GM18498 (cell line): ENCODE measurements around the gene SLCO4C1.

Source experiments
- ATAC-seq: cut with Tn5 transposase; IDR thresholded peaks from one replicate; pipeline ENCODE4 v1.9.1; 2021; ENCODE audit warnings: mild to moderate bottlenecking, moderate library complexity; ENCODE audit not compliant: unreplicated experiment

SLCO4C1 gene

DNA sequence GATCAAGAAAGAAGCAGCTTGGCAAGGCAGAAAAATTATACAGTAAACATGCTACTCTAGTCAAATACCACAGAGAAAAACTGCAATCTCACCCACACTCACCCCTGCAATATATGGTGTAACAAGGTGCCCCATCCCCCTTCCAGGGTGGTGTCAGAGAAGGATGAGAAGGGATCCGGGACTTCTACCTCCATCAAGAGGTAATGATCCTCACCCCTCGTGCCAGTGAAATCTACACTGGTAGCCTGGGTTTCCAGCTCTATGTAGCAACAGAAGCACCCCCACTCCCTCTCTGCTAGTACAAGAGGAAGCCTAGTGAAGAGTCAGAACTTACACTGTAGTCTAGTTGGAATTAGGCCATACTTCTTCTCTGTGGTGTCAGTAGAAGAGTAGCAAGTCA, 18.9 kb downstream of the SLCO4C1 start:
- no peak for ATAC-seq

DNA sequence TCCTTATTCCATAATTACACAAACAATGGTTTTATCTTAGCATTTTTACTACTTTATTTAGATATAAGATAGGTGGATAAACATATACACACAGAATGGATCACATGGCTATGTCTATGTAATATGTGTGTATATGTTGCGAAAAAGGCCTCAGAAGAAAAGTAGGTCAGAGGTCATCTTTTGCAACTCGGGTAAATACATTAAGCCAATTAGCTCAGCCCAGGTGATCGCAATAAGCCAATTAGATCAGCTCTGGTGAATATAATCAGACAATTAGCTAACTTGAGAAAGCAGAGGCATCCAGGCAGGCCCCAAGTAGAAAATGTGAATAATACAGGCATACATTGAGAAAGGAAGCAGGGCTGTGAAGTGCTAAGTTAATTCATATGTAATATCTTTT, 24.3 kb downstream of the SLCO4C1 start:
- no peak for ATAC-seq

DNA sequence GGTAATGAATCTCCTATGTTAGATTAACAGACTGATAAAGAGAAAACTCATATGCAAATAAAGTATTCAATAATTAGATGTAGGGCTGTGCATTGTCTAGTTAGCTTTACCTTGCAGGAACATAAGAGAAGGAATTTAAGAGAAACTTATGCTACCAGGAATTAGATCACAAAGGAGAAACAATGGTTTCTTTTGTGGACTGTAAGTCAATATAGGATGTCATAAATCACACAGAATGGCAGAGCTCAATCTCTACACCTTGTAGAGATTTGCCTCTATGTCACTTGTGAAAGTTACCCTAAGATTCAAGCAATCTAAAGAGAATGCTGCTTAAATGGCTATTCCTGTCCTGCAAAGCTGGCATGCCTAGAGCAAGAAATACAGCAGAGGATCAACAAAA, 26.0 kb downstream of the SLCO4C1 start:
- ATAC-seq: no peak

DNA sequence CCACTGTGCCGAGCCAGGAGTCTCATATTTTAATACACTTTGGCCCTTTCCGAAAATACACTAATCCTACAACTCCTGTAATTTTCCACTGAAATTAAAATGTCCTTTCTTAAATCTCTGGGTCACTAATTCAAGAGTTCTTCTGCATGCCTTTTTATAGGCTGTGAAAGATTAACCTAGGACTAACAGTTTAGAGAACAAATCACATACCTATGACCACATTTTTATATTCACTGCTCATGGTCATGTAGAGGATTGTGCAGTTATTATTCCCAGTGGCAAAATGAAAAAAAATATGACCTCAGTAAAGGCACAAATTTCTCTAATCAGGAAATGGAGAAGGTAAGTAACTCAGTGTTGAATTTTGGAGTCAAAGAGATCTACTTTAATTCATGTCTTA, 33.4 kb downstream of the SLCO4C1 start:
- no peak for ATAC-seq

DNA sequence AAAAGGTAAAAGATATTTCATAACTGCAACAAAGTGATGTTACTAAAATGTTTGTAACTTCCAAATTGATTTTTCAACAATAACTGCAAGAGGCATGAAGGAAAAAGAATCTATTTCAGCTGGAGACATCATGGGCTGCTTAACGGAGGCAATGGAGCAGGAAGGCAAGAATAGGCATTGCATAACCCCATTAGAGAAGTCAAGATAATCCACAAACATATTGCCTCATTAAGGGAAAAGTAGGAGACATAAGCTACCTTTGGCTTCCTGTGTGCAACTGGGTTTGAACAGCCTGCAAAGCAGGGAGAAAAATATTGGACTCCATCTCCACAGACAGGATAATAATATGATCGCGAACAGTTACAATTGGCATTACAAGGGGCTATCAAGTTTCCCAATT, 46.7 kb downstream of the SLCO4C1 start:
- ATAC-seq: no peak

DNA sequence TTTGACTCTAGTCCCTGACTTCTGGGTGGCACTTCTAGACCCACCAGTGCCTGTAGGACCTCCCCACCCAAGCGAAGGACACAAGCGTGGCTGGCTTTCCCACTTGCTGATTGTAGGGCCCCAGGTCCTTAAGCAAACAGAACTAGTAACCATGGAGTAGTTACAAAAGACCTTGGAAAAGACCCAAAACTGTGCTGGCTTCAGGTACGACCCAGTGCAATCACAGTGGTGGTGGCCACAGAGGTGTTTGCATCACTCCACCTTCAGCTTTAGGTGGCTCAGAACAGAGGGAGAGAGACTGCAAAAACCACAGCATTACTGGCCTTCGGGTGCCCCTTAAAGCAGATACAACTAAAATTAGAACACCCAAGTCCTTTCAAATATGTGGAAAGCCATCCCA, 52.9 kb downstream of the SLCO4C1 start:
- no peak for ATAC-seq

DNA sequence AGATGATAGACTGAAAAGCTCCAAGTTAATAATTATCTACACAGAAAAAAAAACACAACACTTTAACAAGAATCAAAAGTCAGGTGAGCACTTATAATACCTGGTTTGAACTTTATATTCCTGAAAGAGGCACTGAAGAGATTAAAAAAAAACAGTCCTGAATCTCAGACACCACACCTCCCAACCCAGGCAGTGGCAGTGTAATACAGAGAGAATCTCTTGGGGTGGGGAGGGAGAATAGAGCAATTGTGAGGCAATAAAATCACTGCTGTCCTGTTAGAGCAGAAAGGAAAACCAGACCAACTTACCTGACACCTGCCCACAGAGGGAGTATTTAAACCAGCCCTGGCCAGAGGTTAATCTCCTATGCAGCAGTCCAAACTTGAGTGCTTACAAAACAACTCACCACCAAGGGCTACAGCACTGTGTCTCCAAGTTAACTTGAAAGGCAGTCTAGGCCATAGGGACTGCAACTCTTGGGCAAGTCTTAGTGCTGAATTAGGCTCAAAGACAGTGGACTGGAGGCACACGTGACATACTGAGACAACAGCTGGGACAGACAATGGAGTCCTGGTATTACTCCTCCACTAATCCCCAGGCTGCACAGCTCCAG, 54.2 kb downstream of the SLCO4C1 start:
- no peak for ATAC-seq

DNA sequence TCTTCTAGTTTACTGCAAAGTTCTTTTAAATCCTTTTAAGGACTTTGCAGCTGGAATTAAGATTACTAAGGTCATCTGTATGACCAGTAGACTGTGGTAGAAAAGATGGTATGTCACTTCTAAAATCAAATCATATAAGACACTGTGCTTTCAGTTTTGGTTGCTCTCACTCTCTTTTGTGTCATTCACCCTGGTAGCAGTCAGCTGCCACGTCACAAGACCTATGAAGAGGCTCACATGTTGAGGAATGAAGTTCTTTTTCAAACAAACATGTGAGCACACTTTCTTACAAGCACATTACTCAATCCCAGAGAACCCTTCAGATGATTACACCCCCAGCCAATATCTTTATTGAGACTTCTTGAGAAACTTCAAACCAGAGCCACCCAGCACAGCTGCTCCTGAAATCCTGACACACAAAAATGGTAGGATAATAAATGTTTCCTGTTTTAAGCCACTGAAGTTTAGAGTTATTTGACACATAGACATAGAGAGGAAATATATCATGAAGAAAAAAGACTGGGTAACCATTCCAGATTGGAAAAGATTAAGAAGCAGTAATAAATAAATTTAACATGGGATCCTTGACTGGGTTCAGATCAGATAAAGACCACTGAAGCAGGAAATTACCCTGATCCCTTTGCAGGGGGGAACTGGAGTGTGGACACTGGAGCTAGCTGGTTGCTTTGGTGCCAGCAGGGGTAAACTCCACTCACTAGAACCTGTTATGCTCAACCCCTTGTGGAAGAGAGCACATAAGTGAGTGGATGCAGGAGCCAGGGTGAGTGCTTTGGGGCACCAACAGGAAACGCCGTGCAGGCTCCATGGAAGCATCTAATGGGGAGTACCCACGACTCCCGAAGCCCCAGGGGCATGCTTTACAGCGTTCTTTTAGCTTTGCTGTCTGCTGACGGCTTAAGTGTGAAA, 64.1 kb downstream of the SLCO4C1 start:
- ATAC-seq: peak; percentile 93

DNA sequence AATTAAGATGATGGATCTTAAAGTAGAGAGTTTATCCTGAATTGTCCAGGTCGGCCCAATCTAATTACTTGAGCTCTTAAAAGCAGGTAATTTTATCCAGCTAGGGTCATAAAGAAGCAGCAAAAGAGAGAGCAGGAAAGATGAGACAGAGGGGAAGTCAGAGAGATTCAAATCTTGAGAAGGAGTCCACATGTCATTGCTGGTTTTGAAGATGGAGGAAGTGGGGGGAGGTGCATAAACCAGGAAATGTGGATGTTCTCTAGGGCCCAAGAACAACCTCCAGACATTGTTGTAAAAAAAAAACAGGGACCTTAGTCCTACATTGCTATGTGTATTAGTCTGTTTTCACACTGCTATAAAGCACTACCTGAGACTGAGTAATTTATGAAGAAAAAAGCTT, 66.4 kb downstream of the SLCO4C1 start:
- no peak for ATAC-seq

DNA sequence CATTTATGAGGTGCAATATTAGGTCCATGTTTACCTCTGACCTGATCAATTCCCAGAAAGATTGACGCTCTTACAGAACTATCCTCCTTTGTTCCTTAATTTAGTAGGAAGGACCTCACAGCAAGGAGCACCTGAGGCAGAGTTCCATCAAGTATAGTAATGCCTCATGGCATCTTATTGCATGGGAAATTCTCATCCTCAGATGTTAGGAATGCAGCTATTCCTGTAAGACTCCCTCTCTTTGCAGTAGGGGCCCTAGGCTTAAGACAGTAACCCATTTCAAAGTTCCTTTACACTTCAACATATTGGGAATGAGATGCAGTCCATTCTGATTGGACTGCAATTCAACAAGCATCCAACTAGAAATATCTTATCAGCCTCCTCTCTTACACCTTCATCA, 69.8 kb downstream of the SLCO4C1 start:
- no peak for ATAC-seq

DNA sequence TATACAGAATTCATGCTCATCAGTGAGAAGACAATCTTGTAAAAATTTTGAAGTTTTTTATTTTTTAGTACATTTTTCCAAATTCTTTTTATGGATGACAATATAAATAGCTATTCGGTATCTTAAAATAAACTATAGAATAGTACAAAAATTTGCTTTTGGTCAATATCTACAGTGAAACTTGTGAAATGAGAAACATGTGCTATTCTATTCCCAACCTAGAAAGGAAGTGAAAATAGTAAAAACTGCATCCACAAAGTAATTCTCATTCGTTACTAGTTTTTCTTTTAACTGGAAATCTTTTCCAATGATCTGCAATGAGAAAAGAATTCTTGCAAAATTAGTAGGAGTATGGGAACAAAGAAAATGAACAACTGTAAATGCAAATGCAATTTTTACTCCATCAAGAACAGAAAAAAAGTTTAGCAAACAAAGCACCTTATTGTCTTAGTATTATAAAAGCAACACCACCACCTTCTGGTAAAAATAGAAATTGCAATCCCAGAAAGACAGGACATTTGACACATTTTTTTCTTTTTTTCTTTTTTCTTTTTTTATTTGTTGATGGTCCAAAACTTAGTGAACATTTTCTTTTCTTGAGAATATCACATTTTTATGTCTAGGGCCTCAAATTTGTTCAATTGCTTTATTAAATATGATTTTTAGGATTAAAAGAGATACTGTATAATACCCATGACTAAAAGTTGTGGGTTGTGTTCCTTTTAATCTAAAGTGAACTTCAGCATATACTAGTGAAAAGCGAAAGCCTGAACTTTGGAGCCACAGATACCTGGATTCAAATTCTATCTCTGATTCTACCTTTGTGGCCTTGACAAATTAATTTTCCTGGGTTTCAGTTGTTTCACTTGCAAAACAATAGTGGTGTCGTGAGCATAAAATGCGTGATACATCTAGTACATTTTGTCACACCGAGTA, 72.3 kb downstream of the SLCO4C1 start:
- peak; percentile 60 for ATAC-seq

DNA sequence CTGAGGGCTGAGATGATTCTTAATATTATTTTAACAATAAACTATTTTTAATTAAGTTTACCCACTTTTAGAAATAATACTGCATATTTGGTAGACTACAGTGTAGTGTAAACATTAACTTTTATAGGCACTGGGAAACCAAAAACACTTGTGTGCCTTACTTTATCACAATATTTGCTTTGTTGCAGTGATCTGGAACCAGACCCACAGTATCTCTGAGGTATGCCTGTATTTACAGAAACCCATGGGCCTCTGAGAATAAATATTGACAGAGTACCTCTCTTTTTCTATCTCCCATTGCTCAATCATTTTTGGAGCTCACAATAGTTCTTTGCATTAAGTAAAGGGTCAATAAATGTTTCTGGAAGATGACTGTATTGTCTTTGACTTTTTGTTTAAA, 73.3 kb downstream of the SLCO4C1 start:
- no peak for ATAC-seq

DNA sequence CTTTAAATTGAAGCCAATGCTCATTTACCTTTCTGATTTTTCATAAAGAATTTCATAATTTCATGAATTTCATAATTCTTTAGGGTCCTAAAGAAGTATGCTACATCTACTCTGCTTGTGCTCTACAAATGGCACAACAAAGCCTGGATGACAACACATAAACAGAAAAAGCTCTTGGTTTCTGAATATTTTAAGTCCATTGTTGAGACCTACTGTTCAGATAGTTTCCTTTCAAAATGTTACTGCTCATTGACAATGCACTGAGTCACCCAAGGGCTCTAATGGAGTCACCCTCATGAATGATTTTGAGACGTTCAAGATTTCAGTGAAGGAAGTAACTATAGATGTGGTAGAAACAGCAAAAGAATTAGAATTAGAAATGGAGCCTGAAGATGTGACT, 74.1 kb downstream of the SLCO4C1 start:
- ATAC-seq: no peak

DNA sequence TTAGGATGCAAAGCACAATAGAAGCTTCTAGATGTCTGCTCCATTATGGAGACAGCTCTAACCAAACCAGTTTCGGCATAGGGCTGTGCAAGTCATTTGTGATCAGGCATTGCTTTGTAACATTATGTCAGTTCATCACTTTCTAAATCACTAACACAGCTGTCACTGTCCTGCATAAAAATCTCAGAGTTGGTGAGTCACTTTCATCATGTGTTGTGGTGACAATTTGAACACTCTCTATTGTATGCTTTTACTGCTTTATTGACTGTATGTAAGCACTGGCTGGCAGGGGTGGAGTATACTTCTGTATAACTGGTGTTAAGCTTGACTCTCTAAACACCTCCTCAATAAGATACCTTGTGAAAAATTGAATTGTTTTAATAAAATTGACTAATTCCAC, 77.9 kb downstream of the SLCO4C1 start:
- peak; percentile 54 for ATAC-seq

DNA sequence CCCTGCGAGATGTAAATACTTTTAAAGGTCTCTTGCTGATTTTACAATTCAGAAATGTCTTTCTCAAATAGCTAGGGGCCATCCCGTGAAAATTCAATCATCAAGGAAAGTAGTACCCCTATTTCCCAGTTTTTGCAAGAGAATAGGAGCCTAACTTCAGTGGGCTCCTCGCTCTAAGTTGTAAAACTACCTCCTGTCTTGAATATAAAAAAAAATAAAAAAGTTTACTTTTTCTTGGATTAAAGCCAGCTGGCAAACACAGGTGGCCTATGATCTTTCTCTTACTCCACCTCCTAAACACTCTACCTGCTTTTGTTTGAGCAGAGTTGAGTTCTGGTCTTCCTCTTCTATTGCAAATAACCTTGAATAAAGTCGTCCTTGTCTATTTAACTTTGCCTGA, 79.4 kb downstream of the SLCO4C1 start:
- ATAC-seq: no peak

DNA sequence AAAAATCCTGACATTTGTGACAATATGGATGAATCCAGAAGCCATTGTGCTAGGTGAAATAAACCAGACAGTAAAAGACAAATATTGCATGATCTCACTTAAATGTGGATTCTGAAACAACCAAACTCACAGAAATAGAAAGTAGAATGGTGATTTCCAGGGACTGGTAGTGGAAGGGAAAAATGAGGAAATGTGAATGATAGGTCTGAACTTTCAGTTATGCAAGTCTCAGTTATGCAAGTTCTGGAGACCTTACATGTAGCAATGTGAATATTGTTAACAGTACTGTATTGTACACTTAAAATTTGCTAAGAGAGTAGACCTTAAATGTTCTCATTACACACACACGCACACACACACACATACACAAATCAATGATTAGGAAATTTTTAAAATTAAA, 84.9 kb downstream of the SLCO4C1 start:
- no peak for ATAC-seq

DNA sequence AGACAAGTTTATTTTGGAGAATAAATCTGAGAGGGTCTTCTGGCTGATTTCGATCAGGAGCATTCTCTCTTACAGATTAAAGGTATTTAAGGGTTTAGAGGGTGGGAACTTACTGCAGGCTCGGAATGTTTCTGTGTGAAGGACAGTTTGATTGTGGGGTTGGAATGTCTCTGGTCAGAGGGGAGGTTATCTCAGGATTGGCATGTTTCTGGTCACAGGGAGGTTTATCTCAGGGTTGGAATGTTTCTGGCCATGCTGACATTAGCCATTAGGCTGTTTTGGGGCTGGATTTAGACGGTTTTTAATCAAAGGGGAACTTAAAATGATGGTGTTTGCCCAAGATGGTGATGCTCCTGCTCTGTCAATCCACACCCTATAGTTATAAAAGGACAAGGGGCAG, 95.2 kb downstream of the SLCO4C1 start:
- ATAC-seq: no peak

DNA sequence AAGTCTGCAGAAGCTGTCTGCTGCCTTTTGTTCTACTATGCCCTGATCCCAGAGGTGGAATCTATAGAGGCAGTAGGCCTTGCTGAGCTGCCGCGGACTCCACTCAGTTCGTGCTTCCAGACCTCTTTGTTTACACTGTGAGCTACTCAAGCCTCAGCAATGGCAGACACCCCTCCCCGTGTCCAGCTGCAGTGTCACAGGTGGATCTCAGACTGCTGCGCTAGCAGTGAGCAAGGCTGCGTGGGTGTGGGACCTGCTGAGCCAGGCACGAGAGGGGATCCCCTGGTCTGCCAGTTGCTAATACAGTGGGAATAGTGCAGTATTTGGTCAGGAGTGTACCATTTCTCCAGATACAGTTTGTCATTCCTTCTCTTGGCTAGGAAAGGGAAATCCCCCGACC, 99.6 kb downstream of the SLCO4C1 start:
- ATAC-seq: no peak
